Liver (tissue), 3 donors: ENCODE measurements around the gene ARHGEF4.

ENCODE experiments used
- CTCF ChIP-seq: fragments of 150-350 bp; IDR thresholded peaks from 2 replicates; pipeline ENCODE4 v1.5.1; 2017; ENCODE audit warnings: improper control_type of control experiment, low read depth, low read length; ENCODE audit not compliant: missing input control
- EGR1 ChIP-seq, 2 donors: IDR thresholded peaks; 2 replicates each; pipeline ENCODE4 v1.6.1; 2016 to 2018; ENCODE audit warnings: antibody characterized with exemption in 2 of 2, low read depth in 2 of 2
- GABPA ChIP-seq, 2 donors: IDR thresholded peaks in 1 of 2; conservative IDR thresholded peaks in 1 of 2; 2 replicates each; pipeline ENCODE4 v1.6.1; 2016; ENCODE audit warnings: antibody characterized with exemption in 2 of 2, mild to moderate bottlenecking in 1 of 2, moderate library complexity in 1 of 2
- TF ChIP-seq, protein P1 (sequence below): IDR thresholded peaks from 2 replicates; pipeline ENCODE4 v1.6.1; 2016; ENCODE audit warnings: antibody characterized with exemption, mild to moderate bottlenecking
- donor health status: healthy.
- donor health status: healthy.

GRCh38 chr2:131093006-131093695 lies 256.4 kb downstream of the ARHGEF4 start, which contains the start of gene FAM168B:
- TF ChIP-seq CTCF: no peak
- TF ChIP-seq EGR1 (IDR thresholded peaks at IDR 0.05; ENCODE audit: low read depth in 2 of 2): no peak
- no peak for TF ChIP-seq GABPA (IDR thresholded peaks at IDR 0.05 in 1 of 2, conservative IDR thresholded peaks at IDR 0.05 in 1 of 2)
- TF ChIP-seq, protein P1, sequence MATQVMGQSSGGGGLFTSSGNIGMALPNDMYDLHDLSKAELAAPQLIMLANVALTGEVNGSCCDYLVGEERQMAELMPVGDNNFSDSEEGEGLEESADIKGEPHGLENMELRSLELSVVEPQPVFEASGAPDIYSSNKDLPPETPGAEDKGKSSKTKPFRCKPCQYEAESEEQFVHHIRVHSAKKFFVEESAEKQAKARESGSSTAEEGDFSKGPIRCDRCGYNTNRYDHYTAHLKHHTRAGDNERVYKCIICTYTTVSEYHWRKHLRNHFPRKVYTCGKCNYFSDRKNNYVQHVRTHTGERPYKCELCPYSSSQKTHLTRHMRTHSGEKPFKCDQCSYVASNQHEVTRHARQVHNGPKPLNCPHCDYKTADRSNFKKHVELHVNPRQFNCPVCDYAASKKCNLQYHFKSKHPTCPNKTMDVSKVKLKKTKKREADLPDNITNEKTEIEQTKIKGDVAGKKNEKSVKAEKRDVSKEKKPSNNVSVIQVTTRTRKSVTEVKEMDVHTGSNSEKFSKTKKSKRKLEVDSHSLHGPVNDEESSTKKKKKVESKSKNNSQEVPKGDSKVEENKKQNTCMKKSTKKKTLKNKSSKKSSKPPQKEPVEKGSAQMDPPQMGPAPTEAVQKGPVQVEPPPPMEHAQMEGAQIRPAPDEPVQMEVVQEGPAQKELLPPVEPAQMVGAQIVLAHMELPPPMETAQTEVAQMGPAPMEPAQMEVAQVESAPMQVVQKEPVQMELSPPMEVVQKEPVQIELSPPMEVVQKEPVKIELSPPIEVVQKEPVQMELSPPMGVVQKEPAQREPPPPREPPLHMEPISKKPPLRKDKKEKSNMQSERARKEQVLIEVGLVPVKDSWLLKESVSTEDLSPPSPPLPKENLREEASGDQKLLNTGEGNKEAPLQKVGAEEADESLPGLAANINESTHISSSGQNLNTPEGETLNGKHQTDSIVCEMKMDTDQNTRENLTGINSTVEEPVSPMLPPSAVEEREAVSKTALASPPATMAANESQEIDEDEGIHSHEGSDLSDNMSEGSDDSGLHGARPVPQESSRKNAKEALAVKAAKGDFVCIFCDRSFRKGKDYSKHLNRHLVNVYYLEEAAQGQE: no peak
